PC-9 (cell line): ENCODE measurements around the gene SLC19A3. TPM values are rescaled to one million over a fixed set of nuclear protein-coding genes. Genes with fewer than 3 reads are reported as not detected.

Experiments used
- BruUV-seq: library from RNA; stranded (reverse); fragments of 400-500 nt; replicated peaks from 2 replicates; lab custom pipeline; 2021; lab: Mats Ljungman, UMichigan
- CTCF ChIA-PET: fragments of 300-600 bp; sonication (Branson Sonifier 250); formaldehyde crosslinking; loops from one replicate; lab custom pipeline; 2022; ENCODE audit warnings: antibody characterized with exemption; lab: Charles Lee
- POLR2A ChIA-PET: fragments of 300-600 bp; sonication (Branson Sonifier 250); formaldehyde crosslinking; loops from one replicate; lab custom pipeline; 2022; ENCODE audit warnings: antibody characterized with exemption; ENCODE audit not compliant: unreplicated experiment; lab: Charles Lee
- DNase-seq, 2 experiments: peaks; one replicate each; pipeline versions ENCODE4 v3.0.0 to v3.0.0-alpha.2; 2015 to 2022; ENCODE audit warnings: mixed read lengths in 1 of 2
- H2AFZ ChIP-seq: fragments of 200-600 bp; sonication (generic); 2 replicates; pipeline ENCODE4 v1.8.1; 2017; ENCODE audit warnings: antibody characterized with exemption
- H3F3A ChIP-seq: fragments of 200-600 bp; sonication (generic); 2 replicates; pipeline ENCODE4 v1.8.1; 2017; ENCODE audit warnings: antibody characterized with exemption, mild to moderate bottlenecking, low read depth; ENCODE audit not compliant: insufficient read depth
- H3K27ac ChIP-seq: fragments of 200-600 bp; sonication (generic); 2 replicates; pipeline ENCODE4 v1.6.1; 2016; ENCODE audit warnings: mixed run types
- H3K27me3 ChIP-seq: fragments of 200-600 bp; sonication (generic); 2 replicates; pipeline ENCODE4 v1.6.1; 2016; ENCODE audit warnings: low read depth, mixed run types; ENCODE audit not compliant: insufficient read depth
- H3K36me3 ChIP-seq: fragments of 200-600 bp; sonication (generic); 2 replicates; pipeline ENCODE4 v1.6.1; 2016; ENCODE audit warnings: low read depth, mixed run types
- H3K4me1 ChIP-seq: fragments of 200-600 bp; sonication (generic); replicated peaks from 2 replicates; pipeline ENCODE4 v1.6.1; 2016; ENCODE audit warnings: mixed run types; ENCODE audit not compliant: insufficient read depth
- H3K4me2 ChIP-seq: fragments of 200-600 bp; sonication (generic); 2 replicates; pipeline ENCODE4 v1.6.1; 2017; ENCODE audit warnings: mixed run types
- H3K4me3 ChIP-seq: fragments of 200-600 bp; sonication (generic); 2 replicates; pipeline ENCODE4 v1.6.1; 2016; ENCODE audit warnings: mixed run types
- H3K79me2 ChIP-seq: fragments of 200-600 bp; sonication (generic); 2 replicates; pipeline ENCODE4 v1.6.1; 2017; ENCODE audit warnings: low read depth, mixed run types
- H3K9me2 ChIP-seq: fragments of 200-600 bp; sonication (generic); 2 replicates; pipeline ENCODE4 v1.8.1; 2017; ENCODE audit warnings: mild to moderate bottlenecking; ENCODE audit not compliant: insufficient read depth
- H3K9me3 ChIP-seq: fragments of 200-600 bp; sonication (generic); 2 replicates; pipeline ENCODE4 v1.8.1; 2016; ENCODE audit warnings: low read depth; ENCODE audit not compliant: insufficient read depth
- H4K20me1 ChIP-seq: fragments of 200-600 bp; sonication (generic); 2 replicates; pipeline ENCODE4 v1.8.1; 2017; ENCODE audit not compliant: insufficient read depth
- EZH2 ChIP-seq: fragments of 200-600 bp; sonication (generic); IDR thresholded peaks from 2 replicates; pipeline ENCODE4 v1.8.0; 2017; ENCODE audit warnings: antibody characterized with exemption, low read depth
- intact Hi-C: fragments of 100-400 bp; cut with micrococcal nuclease; formaldehyde crosslinking; loops from one replicate; pipeline ENCODE4 v1.10.0; 2022; ENCODE audit not compliant: unreplicated experiment
- total RNA-seq: library from RNA; stranded (reverse); gene quantifications from 2 replicates; pipeline ENCODE4 v1.2.3, GENCODE V29; 2021
- TF ChIP-seq, protein P1 (sequence below): fragments of 200-600 bp; sonication (generic); conservative IDR thresholded peaks from 2 replicates; pipeline ENCODE4 v1.6.1; 2017; ENCODE audit warnings: mixed run types, antibody characterized with exemption, mild to moderate bottlenecking, moderate library complexity

The SLC19A3 gene
- total RNA-seq, 1 experiment from 2014 or later = 4.3 TPM

DNA sequence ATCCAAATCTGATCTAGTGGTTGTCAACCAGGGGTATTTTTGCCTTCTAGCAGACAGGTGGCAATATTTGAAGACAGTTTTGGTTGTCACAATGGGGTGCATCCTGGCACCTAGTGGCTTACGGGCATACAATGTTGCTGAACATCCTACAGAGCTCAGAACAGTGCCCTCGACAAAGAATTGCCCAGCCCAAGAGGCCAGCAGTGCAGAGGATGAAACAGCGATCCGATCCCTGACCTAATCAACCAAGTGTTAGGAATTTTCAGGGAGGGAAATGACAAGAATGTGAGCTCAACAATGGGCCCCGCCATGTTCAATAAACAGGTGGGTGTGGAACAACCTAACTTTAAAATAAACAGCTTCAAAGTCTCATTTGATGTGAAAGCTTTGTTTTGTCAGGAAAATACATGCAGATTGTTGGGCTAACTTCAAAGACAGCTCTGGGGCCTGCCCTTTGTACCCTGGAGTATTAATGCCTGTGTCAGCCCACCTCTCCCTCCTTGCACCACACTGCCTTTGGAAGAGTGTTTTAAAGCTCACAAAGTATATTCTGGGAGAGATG is 73.8 kb downstream of the SLC19A3 start:
- TF ChIP-seq, protein P1, sequence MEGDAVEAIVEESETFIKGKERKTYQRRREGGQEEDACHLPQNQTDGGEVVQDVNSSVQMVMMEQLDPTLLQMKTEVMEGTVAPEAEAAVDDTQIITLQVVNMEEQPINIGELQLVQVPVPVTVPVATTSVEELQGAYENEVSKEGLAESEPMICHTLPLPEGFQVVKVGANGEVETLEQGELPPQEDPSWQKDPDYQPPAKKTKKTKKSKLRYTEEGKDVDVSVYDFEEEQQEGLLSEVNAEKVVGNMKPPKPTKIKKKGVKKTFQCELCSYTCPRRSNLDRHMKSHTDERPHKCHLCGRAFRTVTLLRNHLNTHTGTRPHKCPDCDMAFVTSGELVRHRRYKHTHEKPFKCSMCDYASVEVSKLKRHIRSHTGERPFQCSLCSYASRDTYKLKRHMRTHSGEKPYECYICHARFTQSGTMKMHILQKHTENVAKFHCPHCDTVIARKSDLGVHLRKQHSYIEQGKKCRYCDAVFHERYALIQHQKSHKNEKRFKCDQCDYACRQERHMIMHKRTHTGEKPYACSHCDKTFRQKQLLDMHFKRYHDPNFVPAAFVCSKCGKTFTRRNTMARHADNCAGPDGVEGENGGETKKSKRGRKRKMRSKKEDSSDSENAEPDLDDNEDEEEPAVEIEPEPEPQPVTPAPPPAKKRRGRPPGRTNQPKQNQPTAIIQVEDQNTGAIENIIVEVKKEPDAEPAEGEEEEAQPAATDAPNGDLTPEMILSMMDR = no peak
- CTCF ChIA-PET = no interaction called here
- no peaks in the 10 kb centered on the region for H3K36me3 ChIP-seq

DNA sequence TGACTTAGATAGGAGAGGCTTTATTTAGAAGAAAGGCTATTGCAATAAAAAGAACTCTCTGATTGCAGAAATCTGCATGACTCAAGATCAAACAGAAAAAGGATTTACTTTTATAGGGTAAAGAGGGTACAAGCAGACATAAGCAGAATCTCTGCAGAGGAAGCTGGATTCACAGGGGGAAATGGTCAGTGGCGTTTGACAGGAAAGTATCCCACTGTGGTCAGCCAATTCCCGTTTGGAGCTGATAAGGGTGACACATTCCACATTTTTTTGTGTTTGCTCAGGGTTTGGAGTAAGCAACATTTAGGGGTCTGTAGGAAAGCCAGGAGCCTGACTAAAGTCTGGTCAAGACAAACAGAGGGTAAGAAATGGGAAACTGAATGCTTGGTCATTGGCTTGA is 75.2 kb downstream of the SLC19A3 start:
- Histone ChIP-seq H4K20me1 (no peaks in the 10 kb centered on the region), H3K4me2 (no peak overlapping the region), H3F3A (no peaks in the 10 kb centered on the region), H3K36me3 (no peaks in the 10 kb centered on the region), H3K79me2 (no peaks in the 10 kb centered on the region), H3K9me3 (no peaks in the 10 kb centered on the region), H2AFZ (no peak overlapping the region), H3K4me1 (no peaks in the 10 kb centered on the region), H3K27me3 (no peaks in the 10 kb centered on the region), H3K9me2 (no peaks in the 10 kb centered on the region), H3K27ac (no peak overlapping the region), H3K4me3 (no peak overlapping the region)
- POLR2A ChIA-PET = no interaction called here
- no TSS peak for BruUV-seq
- DNase-seq = no peak
- TF ChIP-seq EZH2 = no peak
- TF ChIP-seq, protein P1 = no peak
- CTCF ChIA-PET = no interaction called here
- intact Hi-C loops = no loop called here

More for the DNA sequence above, 73.8 kb downstream of the SLC19A3 start:
- no peaks in the 10 kb centered on the region for H3F3A ChIP-seq
- no TSS peak for BruUV-seq
- H3K9me2 ChIP-seq = no peaks in the 10 kb centered on the region
- H4K20me1 ChIP-seq = no peaks in the 10 kb centered on the region
- no peaks in the 10 kb centered on the region for H3K4me1 ChIP-seq
- intact Hi-C loops = no loop called here
- no peak for DNase-seq
- H3K4me2 ChIP-seq = no peak overlapping the region
- H3K79me2 ChIP-seq = no peaks in the 10 kb centered on the region
- no peaks in the 10 kb centered on the region for H3K9me3 ChIP-seq
- H3K4me3 ChIP-seq = no peak overlapping the region
- no peak overlapping the region for H2AFZ ChIP-seq
- H3K27ac ChIP-seq = no peak overlapping the region
- POLR2A ChIA-PET = interaction anchor here (0.6 kb wide), 2 partner anchors 40 to 122 kb away, joined by 6 to 7 read pairs; no protein-coding TSS in a partner anchor
- H3K27me3 ChIP-seq = no peaks in the 10 kb centered on the region

DNA sequence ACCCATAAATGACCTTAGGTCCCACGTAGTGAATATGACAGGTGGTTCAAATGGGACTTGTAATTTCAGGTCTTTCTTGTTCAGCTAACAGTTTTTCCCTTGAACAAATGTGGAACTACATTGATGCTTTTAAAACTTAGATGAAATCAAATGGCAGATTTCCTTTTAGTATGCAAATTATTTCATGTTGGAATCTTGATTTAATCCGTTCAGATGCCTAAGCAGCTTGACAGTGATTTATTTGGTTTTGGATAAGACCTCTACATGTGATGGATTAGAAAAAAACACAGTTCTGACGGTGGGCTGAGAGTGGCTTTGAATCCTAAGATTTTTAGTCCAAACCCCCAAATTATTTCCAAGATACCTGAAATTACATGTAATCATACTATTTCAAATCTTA is 83.6 kb downstream of the SLC19A3 start:
- POLR2A ChIA-PET = no interaction called here
- Histone ChIP-seq H3K4me3 (no peak overlapping the region), H4K20me1 (no peaks in the 10 kb centered on the region), H3K36me3 (no peaks in the 10 kb centered on the region), H3K79me2 (no peaks in the 10 kb centered on the region), H3K27me3 (no peaks in the 10 kb centered on the region), H3K27ac (no peak overlapping the region), H3K9me3 (no peaks in the 10 kb centered on the region), H3K4me2 (no peak overlapping the region), H3K9me2 (no peaks in the 10 kb centered on the region), H3K4me1 (no peaks in the 10 kb centered on the region), H2AFZ (no peak overlapping the region), H3F3A (no peaks in the 10 kb centered on the region)
- intact Hi-C loops = no loop called here
- no TSS peak for BruUV-seq
- no peak for TF ChIP-seq EZH2
- TF ChIP-seq, protein P1 = no peak
- CTCF ChIA-PET = no interaction called here
- no peak for DNase-seq

Other genes with a start within 250 kb of the SLC19A3 start
- 82.8 and 119 TPM in 2 replicates for gene AGFG1, start 245.9 kb downstream of the SLC19A3 start, total RNA-seq
- not detected in 2 replicates for gene SCYGR2, start 119.1 kb downstream of the SLC19A3 start, total RNA-seq
- not detected in 2 replicates for gene SCYGR3, start 103.2 kb downstream of the SLC19A3 start, total RNA-seq
- not detected in 2 replicates for gene SCYGR4, start 100.5 kb downstream of the SLC19A3 start, total RNA-seq
- not detected in 2 replicates for gene SCYGR5, start 51.2 kb downstream of the SLC19A3 start, total RNA-seq
- gene SCYGR6, start 6.7 kb upstream of the SLC19A3 start, total RNA-seq = not detected in 2 replicates
- not detected in 2 replicates for gene SCYGR7, start 10.3 kb upstream of the SLC19A3 start, total RNA-seq
- not detected in 2 replicates for gene SCYGR8, start 27.9 kb upstream of the SLC19A3 start, total RNA-seq
- not detected in 2 replicates for gene CCL20, start 95.8 kb upstream of the SLC19A3 start, total RNA-seq
- 1.8 and 2.8 TPM in 2 replicates for gene DAW1, start 153.6 kb upstream of the SLC19A3 start, total RNA-seq